ENCODE data around the gene PSMB7. TPM values are rescaled to one million over a fixed set of nuclear protein-coding genes. Genes with fewer than 3 reads are reported as not detected.

Gene PSMB7
- total RNA-seq, 2 donors from 2014 or later: 70.7 to 77.5 TPM

DNA sequence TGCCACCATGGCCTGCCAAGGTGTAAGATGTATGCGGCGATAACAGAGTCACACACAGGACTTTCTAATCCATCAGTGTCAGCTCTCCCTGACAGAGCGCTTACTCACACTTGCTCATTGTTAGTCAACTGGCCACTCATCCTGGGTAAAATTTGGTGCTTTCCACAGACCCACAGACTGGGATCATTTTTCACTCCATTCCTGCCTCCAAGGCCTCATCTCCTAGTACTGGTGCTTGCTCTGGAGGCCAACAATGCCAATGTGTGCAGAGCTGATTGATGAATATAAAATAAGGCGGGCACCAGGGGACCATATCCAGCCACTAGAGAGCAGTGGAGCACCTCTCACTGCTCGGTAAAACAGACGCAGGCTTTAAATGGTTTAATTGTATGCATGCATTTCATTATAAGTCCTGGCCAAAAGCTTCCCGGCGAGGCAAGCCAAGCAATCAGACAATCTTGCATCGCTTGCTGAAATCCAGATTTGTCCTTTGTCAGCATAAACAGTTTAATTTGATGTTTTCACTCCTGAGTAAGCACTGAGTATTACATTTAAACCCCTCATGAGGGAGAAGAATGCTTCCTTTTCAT, 22.3 kb downstream of the PSMB7 start:
- Mint-ChIP-seq H3K4me3 (no peak overlapping the region), H3K36me3 (ENCODE audit: low read depth) (peaks cover 4% of the 10 kb centered on the region), H3K4me1 (peaks cover 36% of the 10 kb centered on the region), H3K27me3 (no peaks in the 10 kb centered on the region), H3K27ac (no peak overlapping the region)
- ATAC-seq (no peak), DNase-seq (no peak)
- H3K9me3 ChIP-seq (ENCODE audit: control insufficient read depth, low read length, poor library complexity, severe bottlenecking): no peaks in the 10 kb centered on the region

DNA sequence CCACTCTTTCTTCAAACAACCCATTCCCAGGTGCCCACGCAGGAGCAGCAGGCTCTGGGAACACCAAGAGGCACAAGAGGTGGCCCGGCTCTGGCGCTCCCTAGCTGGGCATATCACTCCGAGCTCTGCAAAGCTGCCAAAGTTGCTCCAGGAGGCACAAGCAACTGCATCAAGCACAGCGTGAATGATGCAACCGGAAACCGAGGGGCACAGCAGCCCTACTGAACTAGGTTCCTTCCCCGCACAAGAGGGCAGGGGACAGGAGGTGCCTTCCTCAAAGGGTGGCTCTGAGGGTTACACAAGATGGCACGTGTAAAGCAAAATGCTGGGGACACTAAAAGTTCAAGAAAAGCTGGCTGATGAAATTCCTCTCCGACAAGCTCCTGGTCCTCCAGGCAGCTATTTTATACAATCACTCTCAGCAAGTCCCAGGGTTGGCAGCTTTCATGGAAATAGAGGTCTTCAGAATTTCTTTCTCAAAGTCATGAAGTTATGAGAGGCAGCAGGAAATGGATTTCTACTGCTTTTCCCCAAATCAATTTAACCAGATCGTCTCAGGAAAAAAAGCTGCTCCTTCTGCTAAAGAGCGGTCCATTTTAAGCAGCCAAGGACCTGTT, 22.9 kb downstream of the PSMB7 start:
- H3K4me3 Mint-ChIP-seq: no peak overlapping the region
- H3K9me3 ChIP-seq (ENCODE audit: control insufficient read depth, low read length, poor library complexity, severe bottlenecking): no peaks in the 10 kb centered on the region
- no peaks in the 10 kb centered on the region for H3K27me3 Mint-ChIP-seq
- H3K36me3 Mint-ChIP-seq (ENCODE audit: low read depth): peaks cover 4% of the 10 kb centered on the region
- no peak for ATAC-seq
- no peak for DNase-seq
- H3K4me1 Mint-ChIP-seq: peaks cover 38% of the 10 kb centered on the region
- H3K27ac Mint-ChIP-seq: no peak overlapping the region

GRCh38 chr9:124390794-124391658, 24.2 kb downstream of the PSMB7 start:
- Mint-ChIP-seq H3K4me1 (peaks cover 37% of the 10 kb centered on the region), H3K4me3 (no peak overlapping the region), H3K27ac (peak overlapping the region; percentile 70), H3K27me3 (no peaks in the 10 kb centered on the region), H3K36me3 (ENCODE audit: low read depth) (peaks cover 2% of the 10 kb centered on the region)
- DNase-seq: no peak
- no peaks in the 10 kb centered on the region for H3K9me3 ChIP-seq (ENCODE audit: control insufficient read depth, low read length, poor library complexity, severe bottlenecking)
- no peak for ATAC-seq

- Mint-ChIP-seq H3K27ac (peak overlapping the region; percentile 70), H3K36me3 (ENCODE audit: low read depth) (peaks cover 2% of the 10 kb centered on the region)
- ATAC-seq: no peak
These were observed 25.9 kb downstream of the PSMB7 start for GRCh38 chr9:124389146-124389939.

DNA sequence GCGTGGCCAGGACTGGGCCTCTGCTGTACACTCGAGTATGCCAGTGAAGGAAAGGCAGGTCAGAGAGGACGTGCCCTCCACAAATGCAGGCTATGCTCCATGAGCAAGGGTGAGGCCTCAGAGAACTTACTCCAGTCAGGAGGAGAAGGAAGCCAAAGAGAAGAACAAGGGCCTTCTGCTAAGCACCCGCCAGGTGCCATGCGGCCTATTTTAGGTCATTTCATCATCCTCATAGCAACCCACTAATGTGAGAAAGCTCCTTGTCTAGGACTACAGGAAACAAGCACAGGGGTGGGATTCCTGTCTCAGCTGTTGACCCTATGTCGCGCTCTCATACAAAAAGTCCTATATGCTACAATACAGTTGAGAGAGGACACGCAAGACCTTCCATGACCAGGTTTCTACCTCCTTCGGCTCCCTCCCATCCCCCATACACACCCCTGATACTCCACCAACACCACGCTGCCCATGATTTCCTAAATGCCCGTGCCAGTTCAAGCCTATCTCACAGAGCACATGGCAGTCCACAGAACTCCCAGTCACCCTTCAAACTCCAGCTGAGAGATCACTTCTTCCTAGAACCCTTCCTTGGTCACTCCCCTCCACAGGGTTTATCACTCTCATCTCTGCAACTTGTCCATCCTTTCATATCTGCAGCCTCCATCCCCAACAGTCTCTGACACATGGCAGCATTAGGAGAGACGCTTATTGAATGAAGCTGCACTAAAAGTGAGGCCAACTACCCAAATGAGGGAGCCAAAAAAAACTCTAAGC, 26.8 kb downstream of the PSMB7 start:
- Mint-ChIP-seq H3K4me3 (no peak overlapping the region), H3K27ac (no peak overlapping the region), H3K27me3 (no peaks in the 10 kb centered on the region), H3K36me3 (ENCODE audit: low read depth) (peaks cover 2% of the 10 kb centered on the region), H3K4me1 (peaks cover 31% of the 10 kb centered on the region)
- H3K9me3 ChIP-seq (ENCODE audit: control insufficient read depth, low read length, poor library complexity, severe bottlenecking): no peaks in the 10 kb centered on the region
- ATAC-seq (no peak), DNase-seq (no peak)

More at GRCh38 chr9:124389146-124389939, 25.9 kb downstream of the PSMB7 start:
- no peaks in the 10 kb centered on the region for H3K9me3 ChIP-seq (ENCODE audit: control insufficient read depth, low read length, poor library complexity, severe bottlenecking)
- no peak for DNase-seq
- no peak overlapping the region for H3K4me3 Mint-ChIP-seq
- H3K4me1 Mint-ChIP-seq: peaks cover 35% of the 10 kb centered on the region
- no peaks in the 10 kb centered on the region for H3K27me3 Mint-ChIP-seq

DNA sequence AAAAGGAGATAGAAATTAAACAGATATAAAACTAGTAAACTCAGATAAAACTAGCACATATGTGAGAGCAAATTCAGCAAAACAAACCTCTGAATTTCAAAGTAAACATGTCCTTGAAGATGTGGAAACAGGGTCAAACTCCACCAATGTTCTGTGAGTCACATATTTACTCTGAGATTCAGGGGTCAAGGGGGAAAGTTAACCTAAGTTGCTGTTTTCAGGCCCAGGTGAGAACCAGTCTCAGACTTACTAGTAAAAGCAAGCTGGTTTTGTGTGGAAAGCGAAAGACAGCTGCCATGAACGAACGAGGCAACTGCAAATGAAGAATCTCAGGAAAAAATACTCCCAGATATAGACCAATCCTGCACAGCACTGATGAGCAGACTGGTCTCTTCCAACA, 29.0 kb downstream of the PSMB7 start:
- H3K4me3 Mint-ChIP-seq: no peak overlapping the region
- ATAC-seq: no peak
- peaks cover 2% of the 10 kb centered on the region for H3K36me3 Mint-ChIP-seq (ENCODE audit: low read depth)
- H3K9me3 ChIP-seq (ENCODE audit: control insufficient read depth, low read length, poor library complexity, severe bottlenecking): no peaks in the 10 kb centered on the region
- H3K27ac Mint-ChIP-seq: no peak overlapping the region
- no peaks in the 10 kb centered on the region for H3K27me3 Mint-ChIP-seq
- no peak for DNase-seq
- peaks cover 29% of the 10 kb centered on the region for H3K4me1 Mint-ChIP-seq

DNA sequence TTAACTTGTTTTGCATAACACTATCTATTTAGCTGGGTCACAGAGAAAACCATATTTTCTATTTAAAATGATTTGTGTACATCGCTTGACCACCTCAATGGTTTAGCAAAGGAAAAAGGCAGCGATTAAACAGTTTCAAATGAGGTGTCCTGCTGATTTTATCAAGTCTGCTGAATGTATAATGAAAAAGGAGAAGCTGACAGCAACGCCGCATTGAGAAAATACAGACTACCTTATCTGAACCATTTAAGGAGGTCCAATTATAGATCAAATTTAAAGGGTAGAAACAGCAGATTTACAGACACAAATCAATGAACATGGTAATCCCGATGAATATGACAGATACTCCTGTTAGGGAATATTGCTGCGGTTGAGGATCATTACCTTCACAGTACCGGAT, 29.6 kb downstream of the PSMB7 start:
- Mint-ChIP-seq H3K4me1 (peaks cover 25% of the 10 kb centered on the region), H3K27ac (no peak overlapping the region), H3K4me3 (no peak overlapping the region), H3K27me3 (no peaks in the 10 kb centered on the region), H3K36me3 (ENCODE audit: low read depth) (peaks cover 2% of the 10 kb centered on the region)
- DNase-seq (no peak), ATAC-seq (no peak)
- no peaks in the 10 kb centered on the region for H3K9me3 ChIP-seq (ENCODE audit: control insufficient read depth, low read length, poor library complexity, severe bottlenecking)

- no peaks in the 10 kb centered on the region for H3K9me3 ChIP-seq (ENCODE audit: control insufficient read depth, low read length, poor library complexity, severe bottlenecking)
- no peak for DNase-seq
- no peaks in the 10 kb centered on the region for H3K27me3 Mint-ChIP-seq
- no peak overlapping the region for H3K4me3 Mint-ChIP-seq
- ATAC-seq: no peak
- no peak overlapping the region for H3K27ac Mint-ChIP-seq
- H3K36me3 Mint-ChIP-seq (ENCODE audit: low read depth): peaks cover 2% of the 10 kb centered on the region
- peaks cover 27% of the 10 kb centered on the region for H3K4me1 Mint-ChIP-seq
These were observed 30.4 kb downstream of the PSMB7 start for GRCh38 chr9:124384846-124385245.

DNA sequence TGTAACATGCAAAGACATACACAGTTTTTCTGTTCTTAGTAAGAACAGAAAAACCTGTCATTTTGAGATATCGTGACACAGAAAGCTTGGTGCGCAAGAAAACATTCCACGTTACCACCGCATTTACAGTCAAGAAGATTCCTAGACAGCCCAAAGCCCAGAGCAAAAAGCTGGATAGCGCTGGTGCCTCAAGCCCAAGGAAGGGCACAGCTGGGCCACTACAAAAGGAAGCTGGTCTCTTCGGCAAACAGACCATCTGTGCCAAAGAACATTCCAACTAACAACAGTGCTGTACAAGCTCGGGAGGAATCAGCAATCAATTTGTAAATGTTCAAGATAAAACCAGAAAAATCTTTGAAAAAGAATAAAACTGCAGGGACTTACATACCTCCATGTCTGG, 31.0 kb downstream of the PSMB7 start:
- H3K4me3 Mint-ChIP-seq: no peak overlapping the region
- H3K4me1 Mint-ChIP-seq: peaks cover 21% of the 10 kb centered on the region
- H3K27ac Mint-ChIP-seq: no peak overlapping the region
- no peaks in the 10 kb centered on the region for H3K27me3 Mint-ChIP-seq
- ATAC-seq: no peak
- H3K36me3 Mint-ChIP-seq (ENCODE audit: low read depth): no peaks in the 10 kb centered on the region
- H3K9me3 ChIP-seq (ENCODE audit: control insufficient read depth, low read length, poor library complexity, severe bottlenecking): no peaks in the 10 kb centered on the region
- DNase-seq: no peak

GRCh38 chr9:124381170-124381945, 33.9 kb downstream of the PSMB7 start:
- Mint-ChIP-seq H3K36me3 (ENCODE audit: low read depth) (no peaks in the 10 kb centered on the region), H3K4me1 (peaks cover 17% of the 10 kb centered on the region), H3K27me3 (no peaks in the 10 kb centered on the region), H3K27ac (no peak overlapping the region), H3K4me3 (no peak overlapping the region)
- no peak for DNase-seq
- no peak for ATAC-seq
- no peaks in the 10 kb centered on the region for H3K9me3 ChIP-seq (ENCODE audit: control insufficient read depth, low read length, poor library complexity, severe bottlenecking)

DNA sequence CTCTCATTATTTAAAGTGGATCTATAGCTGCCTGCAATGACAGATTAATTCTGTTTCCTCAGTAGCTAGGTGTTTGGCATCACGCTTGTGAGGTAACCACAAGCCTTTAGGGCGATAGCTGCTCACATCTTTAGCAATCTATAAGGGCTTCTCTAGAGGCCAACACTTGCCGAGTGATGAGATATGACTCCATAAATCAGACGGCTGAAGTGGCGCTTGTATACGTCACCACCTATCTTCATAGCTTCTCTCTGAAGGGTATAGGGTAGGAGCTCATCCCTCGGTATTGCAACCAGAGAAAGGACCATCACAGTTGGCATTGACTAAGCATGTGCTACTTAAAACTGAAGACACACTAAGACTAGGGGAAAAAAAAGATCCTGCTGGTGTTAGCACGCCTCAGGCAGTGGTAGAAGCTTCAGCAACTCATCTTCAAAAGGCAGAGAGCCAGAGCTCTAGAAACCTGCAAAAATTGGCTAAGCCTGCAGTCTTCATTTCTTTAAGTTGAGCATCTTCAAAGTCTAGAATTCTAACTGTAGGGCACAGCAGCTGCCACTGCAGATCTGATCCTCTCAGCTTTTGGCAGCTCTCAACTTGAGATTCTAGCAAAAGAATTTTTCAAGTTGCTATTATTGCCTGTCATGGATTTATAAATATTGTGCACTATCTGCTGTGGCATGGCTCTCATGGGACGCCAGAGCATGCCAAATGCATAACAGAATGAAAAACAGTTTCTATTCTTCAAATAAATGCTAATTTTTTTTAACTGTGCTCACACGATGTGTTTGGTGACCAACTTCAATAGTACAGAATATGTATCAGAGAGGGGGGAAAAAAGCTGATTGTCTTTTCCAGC, 37.5 kb downstream of the PSMB7 start:
- Mint-ChIP-seq H3K36me3 (ENCODE audit: low read depth) (peaks cover 2% of the 10 kb centered on the region), H3K27ac (no peak overlapping the region), H3K4me1 (peaks cover 23% of the 10 kb centered on the region), H3K4me3 (no peak overlapping the region), H3K27me3 (no peaks in the 10 kb centered on the region)
- no peak for ATAC-seq
- no peak for DNase-seq
- H3K9me3 ChIP-seq (ENCODE audit: control insufficient read depth, low read length, poor library complexity, severe bottlenecking): no peaks in the 10 kb centered on the region

Measured in T-helper 17 cell (primary cell).